ENCODE data around the gene SHISA9. TPM values are rescaled to one million over a fixed set of nuclear protein-coding genes. Genes with fewer than 3 reads are reported as not detected.

The SHISA9 gene
- polyA plus RNA-seq, 1 of the 3 experiments (the other 2 are of a cell fraction), result 0.02 TPM

- Histone ChIP-seq H3F3A (replicated peaks; ENCODE audit: insufficient read depth) (no peaks in the 10 kb centered on the region), H4K20me1 (ENCODE audit: insufficient read depth) (no peaks in the 10 kb centered on the region), H3K27me3 (ENCODE audit: insufficient read depth) (no peaks in the 10 kb centered on the region), H3K27ac (ENCODE audit: low read depth in 2 of 2, low read length in 1 of 2) (no peak overlapping the region), H3K9me3 (no peaks in the 10 kb centered on the region), H2AFZ (ENCODE audit: low read depth) (no peak overlapping the region), H3K4me3 (ENCODE audit: low read depth in 2 of 2, low read length in 1 of 2) (no peak overlapping the region), H3K9me2 (no peaks in the 10 kb centered on the region), H3K9ac (no peak overlapping the region), H3K36me3 (replicated peaks in 1 of 2; ENCODE audit: control insufficient read depth in 1 of 2, insufficient read depth in 2 of 2, low read length in 1 of 2) (no peaks in the 10 kb centered on the region), H3K4me1 (ENCODE audit: control insufficient read depth in 1 of 2, insufficient read depth in 2 of 2, low read depth in 1 of 2, low read length in 1 of 2) (no peaks in the 10 kb centered on the region), H3K4me2 (no peak overlapping the region), H3K79me2 (ENCODE audit: insufficient read depth) (no peaks in the 10 kb centered on the region)
- WGBS (ENCODE audit: low lambda C conversion rate), result 3% methylated on average over 3 of the region's 3 CpGs
- POLR2A ChIA-PET, result no interaction called here
- CTCF ChIA-PET, result no interaction called here
- TF ChIP-seq ZBTB33 (IDR thresholded peaks at IDR 0.05; ENCODE audit: borderline replicate concordance, low read depth), result no peak
- TF ChIP-seq RCOR1 (IDR thresholded peaks at IDR 0.05; ENCODE audit: low read length), result no peak
- no peak for TF ChIP-seq SMC3 (IDR thresholded peaks at IDR 0.05; ENCODE audit: low read depth, low read length)
- no peak for TF ChIP-seq IRF3 (IDR thresholded peaks at IDR 0.05; ENCODE audit: low read depth, low read length)
- no peak for TF ChIP-seq RAD21 (IDR thresholded peaks at IDR 0.05; ENCODE audit: low read length)
- no peak for TF ChIP-seq PBX3 (IDR thresholded peaks at IDR 0.05)
- TF ChIP-seq TCF12 (IDR thresholded peaks at IDR 0.05), result no peak
- DNase-seq, result no peak
Measured at GRCh38 chr16:12941896-12942295, 40.5 kb downstream of the SHISA9 start.

GRCh38 chr16:12942861-12943260 is 41.5 kb downstream of the SHISA9 start:
- H3K27me3 ChIP-seq (ENCODE audit: insufficient read depth), result no peaks in the 10 kb centered on the region
- DNase-seq, result no peak
- H3K4me3 ChIP-seq (ENCODE audit: low read depth in 2 of 2, low read length in 1 of 2), result no peak overlapping the region
- H3K9me3 ChIP-seq, result no peaks in the 10 kb centered on the region
- H3K4me1 ChIP-seq (ENCODE audit: control insufficient read depth in 1 of 2, insufficient read depth in 2 of 2, low read depth in 1 of 2, low read length in 1 of 2), result no peaks in the 10 kb centered on the region
- no peaks in the 10 kb centered on the region for H3K9me2 ChIP-seq
- H2AFZ ChIP-seq (ENCODE audit: low read depth), result no peak overlapping the region
- 7% methylated on average over 5 of the region's 5 CpGs for WGBS (ENCODE audit: low lambda C conversion rate)
- no peak overlapping the region for H3K27ac ChIP-seq (ENCODE audit: low read depth in 2 of 2, low read length in 1 of 2)
- ChIA-PET POLR2A (no interaction called here), CTCF (no interaction called here)
- no peak overlapping the region for H3K9ac ChIP-seq
- H4K20me1 ChIP-seq (ENCODE audit: insufficient read depth), result no peaks in the 10 kb centered on the region
- no peak for TF ChIP-seq ZBTB33 (IDR thresholded peaks at IDR 0.05; ENCODE audit: borderline replicate concordance, low read depth)
- TF ChIP-seq POLR2AphosphoS5 (IDR thresholded peaks at IDR 0.05; ENCODE audit: low read depth, low read length), result no peak
- no peak for TF ChIP-seq NRF1 (IDR thresholded peaks at IDR 0.05; ENCODE audit: low read depth, low read length)
- TF ChIP-seq MXI1 (IDR thresholded peaks at IDR 0.05; ENCODE audit: low read depth, low read length), result no peak
- no peak for TF ChIP-seq USF2 (IDR thresholded peaks at IDR 0.05; ENCODE audit: borderline replicate concordance, low read depth, low read length)
- no peak for TF ChIP-seq ELF1 (IDR thresholded peaks at IDR 0.05)
- no peak for TF ChIP-seq FOSL2 (IDR thresholded peaks at IDR 0.05; ENCODE audit: borderline replicate concordance, low read depth)
- TF ChIP-seq IRF3 (IDR thresholded peaks at IDR 0.05; ENCODE audit: low read depth, low read length), result no peak
- no peak for TF ChIP-seq JUND (IDR thresholded peaks at IDR 0.05)
- TF ChIP-seq SIN3A (IDR thresholded peaks at IDR 0.05; ENCODE audit: borderline replicate concordance, low read depth, low read length), result no peak
- TF ChIP-seq, protein P1, sequence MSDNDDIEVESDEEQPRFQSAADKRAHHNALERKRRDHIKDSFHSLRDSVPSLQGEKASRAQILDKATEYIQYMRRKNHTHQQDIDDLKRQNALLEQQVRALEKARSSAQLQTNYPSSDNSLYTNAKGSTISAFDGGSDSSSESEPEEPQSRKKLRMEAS (IDR thresholded peaks at IDR 0.05; ENCODE audit: low read depth), result no peak
- H3F3A ChIP-seq (replicated peaks; ENCODE audit: insufficient read depth), result no peaks in the 10 kb centered on the region
- no peaks in the 10 kb centered on the region for H3K36me3 ChIP-seq (replicated peaks in 1 of 2; ENCODE audit: control insufficient read depth in 1 of 2, insufficient read depth in 2 of 2, low read length in 1 of 2)
- H3K79me2 ChIP-seq (ENCODE audit: insufficient read depth), result no peaks in the 10 kb centered on the region
- H3K4me2 ChIP-seq, result no peak overlapping the region

All from SK-N-SH (cell line).